ENCODE data around the gene CNFN.

The CNFN gene, protein sequence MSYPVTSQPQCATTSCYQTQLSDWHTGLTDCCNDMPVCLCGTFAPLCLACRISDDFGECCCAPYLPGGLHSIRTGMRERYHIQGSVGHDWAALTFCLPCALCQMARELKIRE

DNA sequence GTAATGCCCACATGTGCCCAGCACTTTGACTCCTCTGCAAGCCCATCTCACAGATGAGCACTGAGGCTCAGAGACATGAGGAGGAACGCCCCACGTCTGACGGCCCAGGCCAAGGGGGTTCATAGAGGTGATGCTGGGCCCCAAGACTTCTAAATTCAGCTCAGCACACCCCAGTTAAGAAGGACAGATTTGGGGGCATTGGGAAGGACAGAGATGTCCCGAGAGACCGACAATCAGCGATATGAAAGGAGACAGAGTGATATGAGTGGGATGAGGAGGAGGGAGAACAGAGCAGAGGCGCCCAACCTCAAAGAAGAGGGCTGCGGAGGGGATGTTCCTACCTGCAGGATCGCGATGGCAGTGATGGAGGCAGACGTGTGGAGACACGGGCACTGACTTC, at the start of gene CNFN:
CNFN (minus strand) TSS at position 399 of the 400 bp plus-strand sequence. CDS start 1,260 bp downstream, outside the sequence.
- DNase-seq (ENCODE audit: low spot score) = no peak

DNA sequence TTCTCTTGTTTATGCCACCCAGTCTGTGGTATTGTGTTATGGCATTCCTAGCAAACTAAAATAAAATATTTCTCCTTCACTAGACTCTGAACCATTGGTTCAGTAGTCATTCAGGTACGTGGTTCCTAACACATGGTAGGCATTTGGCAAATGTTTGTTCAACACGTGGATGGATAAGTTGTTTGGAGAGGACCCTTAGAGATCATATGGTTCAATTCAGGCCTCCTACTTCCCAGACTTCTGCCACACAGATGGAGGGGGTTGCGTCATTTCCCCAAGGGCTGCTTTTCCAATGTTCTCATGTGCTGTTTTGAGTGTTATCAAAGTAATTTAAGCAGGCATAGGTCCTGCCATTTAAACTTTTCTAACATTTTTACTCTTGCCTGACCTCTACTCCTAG, 45.9 kb upstream of the CNFN start:
- no peak for DNase-seq (ENCODE audit: low spot score)

DNA sequence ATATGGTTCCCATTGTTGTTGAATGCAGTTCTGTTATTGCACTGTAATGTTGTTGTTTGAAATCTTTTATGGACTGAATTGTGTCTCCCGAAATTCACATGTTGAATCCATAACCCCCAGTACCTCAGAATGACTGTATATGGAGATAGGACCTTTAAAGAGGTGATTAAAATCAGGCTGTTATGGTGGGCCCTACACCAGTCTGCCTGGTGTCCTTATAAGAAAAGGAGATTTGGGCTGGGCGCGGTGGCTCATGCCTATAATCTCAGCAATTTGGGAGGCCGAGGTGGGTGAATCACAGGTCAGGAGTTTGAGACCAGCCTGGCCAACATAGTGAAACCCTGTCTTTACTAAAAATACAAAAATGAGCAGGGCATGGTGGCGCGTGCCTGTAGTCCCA, 45.2 kb upstream of the CNFN start:
- DNase-seq (ENCODE audit: low spot score) = no peak

DNA sequence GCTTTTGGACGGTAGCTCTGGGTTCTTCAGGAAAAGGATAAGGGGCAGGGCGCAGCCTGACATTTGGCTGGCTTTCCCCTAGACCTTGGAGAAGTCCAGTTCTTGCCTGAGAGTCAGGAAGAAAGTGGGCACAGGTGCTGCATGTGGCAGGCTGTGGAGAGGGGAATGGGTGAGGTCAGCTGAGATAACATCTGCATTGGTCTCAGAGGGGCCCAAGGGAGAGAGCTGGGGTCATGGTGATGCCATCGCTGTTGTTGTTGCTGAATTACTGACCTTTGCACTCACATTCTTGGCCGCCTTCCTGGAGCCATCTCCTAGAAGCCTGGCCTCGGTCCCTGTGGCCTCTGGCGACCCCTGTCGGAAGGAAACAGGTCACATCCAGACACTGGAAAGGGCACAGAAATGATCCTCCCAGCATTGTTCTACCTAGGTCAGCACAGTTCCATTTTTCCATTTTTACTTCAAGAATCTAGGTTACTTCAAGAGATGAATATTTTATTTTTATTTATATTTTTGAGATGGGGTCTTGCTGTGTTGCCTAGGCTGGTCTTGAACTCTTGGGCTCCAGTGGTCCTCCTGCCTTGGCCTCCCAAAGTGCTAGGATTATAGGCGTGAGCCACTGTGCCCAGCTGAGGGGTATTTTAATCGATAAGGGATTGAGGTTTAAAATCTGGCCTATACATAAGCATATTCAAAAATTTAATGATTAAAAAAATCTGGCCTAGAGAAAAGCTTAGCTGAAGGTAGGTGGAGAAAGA, 43.6 kb upstream of the CNFN start:
- DNase-seq (ENCODE audit: low spot score) = peak; percentile 84

DNA sequence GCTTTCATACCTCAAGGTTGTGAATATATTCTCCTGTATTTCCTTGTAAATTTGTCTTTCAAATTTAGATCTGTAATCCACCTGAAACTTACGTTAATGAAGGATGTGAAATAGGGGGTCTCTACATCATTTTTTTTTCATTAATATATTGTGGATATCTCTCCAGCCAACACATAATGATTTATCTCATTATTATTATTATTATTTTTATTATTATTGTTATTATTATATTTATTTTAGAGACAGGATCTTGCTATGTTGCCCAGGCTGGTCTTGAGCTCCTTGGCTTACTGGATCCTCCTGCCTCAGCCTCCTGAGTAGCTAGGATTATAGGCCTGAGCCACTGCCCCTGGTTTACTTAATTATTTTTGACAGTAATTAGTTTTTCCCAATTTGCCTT, 41.4 kb upstream of the CNFN start:
- DNase-seq (ENCODE audit: low spot score) = no peak

DNA sequence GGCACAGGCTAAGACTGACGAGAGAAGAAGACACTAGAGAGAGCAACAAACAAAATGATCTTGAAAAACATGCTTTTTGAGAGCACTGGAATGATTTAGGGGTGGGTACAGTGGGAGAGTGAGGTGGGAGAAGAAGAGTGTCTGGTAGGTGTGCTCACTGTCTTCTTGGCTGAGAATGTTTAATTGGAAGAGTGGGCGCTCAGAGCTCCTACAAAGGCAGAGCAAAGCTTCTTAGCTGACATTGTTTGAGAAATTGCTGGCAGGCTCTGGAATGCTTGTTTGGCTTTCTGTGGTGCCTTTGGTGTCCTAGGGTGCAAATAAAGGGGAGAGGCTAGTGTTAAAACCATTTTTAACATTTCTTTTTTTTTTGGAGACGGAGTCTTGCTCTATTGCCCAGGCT, 38.6 kb upstream of the CNFN start:
- DNase-seq (ENCODE audit: low spot score) = peak; percentile 73

DNA sequence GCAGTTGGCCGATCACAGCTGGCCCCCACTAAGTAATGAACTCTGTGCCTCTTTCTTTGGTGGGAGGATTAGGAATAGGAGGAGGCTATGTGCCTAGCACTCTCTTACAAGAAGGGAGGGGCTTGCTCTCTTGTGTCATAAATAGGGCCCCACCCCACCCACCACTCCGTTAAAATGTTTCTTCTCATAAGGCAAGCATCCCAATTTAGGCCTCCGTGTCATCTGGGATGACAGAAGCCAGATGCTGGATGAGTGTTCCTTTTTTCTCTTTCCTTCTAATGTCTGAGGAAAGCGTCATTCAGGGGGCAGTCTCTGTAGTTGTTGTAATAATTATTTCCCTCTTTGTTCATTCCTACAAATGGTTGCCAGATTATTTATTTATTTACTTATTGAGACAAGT, 37.2 kb upstream of the CNFN start, which contains the start of gene LIPE:
LIPE (minus strand) TSS at position 76 of the 400 bp plus-strand sequence. CDS start 239 bp downstream, outside the sequence.
- DNase-seq (ENCODE audit: low spot score) = no peak

DNA sequence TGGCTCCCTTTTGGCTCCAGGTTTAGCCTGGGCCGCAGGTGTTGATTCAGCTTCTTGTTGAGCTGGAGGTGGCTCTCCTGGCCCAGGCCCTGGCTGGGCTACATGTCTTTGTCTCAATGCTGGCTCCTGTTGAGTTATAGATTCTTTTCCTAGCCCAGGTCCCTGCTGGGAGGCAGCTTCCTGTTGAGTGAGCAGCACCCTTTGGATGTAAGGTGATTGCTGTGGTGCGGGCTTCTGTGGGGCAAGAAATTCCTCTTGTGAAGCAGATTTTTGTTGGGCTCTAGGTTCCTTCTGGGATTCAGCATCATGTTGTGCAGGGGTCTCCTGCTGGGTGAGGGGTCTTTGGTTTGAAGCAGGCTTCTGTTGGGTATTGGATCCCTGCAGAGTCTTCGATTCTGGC, 36.5 kb upstream of the CNFN start:
- no peak for DNase-seq (ENCODE audit: low spot score)

DNA sequence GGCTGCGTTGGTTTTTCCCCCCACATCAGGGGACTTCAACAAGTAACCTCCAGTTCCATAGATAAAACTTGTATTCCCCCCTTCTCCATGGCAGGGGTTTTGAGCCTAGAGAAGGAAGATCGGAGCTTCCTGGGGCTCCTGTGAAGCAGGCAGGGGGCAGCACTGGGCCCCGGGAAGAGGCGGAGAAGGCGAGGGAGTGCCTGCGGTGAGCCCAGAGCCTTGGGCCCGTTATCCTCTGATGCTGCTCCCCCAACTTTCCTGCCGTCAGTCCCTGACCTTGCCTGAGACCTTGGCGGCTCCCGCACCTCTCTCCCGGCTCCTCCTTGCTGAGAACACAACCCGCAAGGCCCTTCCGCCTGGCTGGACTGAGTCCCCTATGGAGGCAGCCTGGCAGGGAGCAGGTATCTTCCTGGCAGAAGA, 34.6 kb upstream of the CNFN start:
- no peak for DNase-seq (ENCODE audit: low spot score)

DNA sequence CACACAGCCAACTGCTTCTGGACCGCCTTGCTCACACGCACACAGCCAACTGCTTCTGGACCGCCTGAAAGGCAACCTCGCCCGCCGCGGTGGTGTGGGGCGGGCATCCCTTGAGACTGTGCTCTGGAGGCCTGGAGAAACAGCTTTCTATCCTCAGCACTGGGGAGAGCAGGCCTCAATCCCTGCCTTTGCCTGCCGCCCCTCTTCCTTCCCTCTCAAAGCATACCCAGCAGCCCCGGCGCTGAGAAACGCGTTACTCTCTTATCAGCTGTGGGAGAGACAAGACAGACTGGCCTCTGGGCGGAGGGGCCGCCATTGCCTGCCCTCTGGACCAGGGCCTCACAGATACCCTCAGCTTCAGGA, 34.2 kb upstream of the CNFN start:
- DNase-seq (ENCODE audit: low spot score) = no peak

DNA sequence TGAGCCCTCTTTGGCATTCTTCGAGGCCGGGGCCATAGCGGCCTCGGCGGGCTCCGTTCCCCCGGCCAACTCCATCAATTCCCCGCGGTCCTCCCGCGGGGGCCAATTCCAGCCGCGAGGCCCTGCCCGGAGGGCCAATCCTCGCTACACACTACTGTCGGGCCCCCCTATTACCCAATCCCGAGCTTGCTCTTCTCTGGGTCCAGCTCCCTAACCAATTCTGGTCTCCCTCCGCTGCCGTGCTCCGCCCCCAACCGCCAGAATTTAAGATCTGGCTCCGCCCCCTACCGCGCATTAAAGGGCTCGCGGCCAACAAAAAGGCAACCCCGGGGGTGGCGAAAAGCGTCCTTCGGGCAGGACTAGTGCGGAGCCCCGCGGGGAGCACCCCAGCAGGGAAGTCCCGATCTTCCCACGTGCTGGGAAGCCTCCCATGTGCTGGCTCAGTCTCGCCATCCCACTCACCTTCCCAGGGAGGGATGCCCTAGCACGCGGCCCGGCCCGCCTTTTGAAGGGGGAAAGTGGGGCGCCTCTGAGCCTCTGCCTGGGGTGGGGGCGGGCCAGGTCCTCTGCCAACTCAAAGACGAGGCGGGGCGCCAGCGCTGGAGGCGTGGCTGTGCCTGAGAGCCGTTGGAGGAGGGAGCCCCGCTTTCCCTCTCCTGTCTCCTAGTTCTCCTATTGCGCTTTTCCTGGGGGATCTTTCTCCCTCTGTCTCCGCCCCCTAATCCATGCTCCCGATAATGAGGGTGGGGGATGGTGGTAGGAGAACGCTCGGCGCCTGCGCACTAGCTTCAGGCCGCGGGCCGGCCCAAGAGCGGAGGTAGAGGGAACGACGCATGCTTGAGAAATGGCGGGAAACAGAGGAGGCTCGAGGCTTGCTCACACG, 33.6 kb upstream of the CNFN start:
- peak; percentile 96 for DNase-seq (ENCODE audit: low spot score)

DNA sequence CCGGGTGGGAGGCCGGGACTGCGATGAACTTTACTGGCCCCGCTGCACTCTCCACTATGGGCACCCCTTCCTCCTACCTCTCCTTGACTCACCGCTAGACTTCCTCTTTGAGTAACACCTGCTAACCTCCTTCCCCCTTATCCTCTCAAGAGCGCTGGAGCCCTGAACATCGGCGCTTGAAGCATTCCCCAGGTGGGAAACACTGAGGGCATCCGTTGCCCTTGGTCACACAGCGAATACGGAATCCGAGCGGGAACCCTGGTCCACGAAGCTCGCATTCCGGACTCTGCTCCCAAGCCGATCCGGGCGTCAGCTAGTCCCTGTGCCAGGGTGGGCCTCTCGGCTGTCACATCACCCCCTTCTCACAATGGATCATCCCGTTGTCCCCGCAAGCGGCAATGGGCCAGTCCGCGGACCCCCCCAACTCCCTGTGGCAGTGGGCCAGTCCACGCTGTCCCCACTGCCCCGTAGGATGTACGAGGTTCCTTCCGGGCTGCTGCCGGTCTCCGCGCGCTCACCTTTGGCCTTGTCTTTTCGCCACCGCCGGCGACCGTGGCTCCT, 32.9 kb upstream of the CNFN start:
- peak; percentile 60 for DNase-seq (ENCODE audit: low spot score)

DNA sequence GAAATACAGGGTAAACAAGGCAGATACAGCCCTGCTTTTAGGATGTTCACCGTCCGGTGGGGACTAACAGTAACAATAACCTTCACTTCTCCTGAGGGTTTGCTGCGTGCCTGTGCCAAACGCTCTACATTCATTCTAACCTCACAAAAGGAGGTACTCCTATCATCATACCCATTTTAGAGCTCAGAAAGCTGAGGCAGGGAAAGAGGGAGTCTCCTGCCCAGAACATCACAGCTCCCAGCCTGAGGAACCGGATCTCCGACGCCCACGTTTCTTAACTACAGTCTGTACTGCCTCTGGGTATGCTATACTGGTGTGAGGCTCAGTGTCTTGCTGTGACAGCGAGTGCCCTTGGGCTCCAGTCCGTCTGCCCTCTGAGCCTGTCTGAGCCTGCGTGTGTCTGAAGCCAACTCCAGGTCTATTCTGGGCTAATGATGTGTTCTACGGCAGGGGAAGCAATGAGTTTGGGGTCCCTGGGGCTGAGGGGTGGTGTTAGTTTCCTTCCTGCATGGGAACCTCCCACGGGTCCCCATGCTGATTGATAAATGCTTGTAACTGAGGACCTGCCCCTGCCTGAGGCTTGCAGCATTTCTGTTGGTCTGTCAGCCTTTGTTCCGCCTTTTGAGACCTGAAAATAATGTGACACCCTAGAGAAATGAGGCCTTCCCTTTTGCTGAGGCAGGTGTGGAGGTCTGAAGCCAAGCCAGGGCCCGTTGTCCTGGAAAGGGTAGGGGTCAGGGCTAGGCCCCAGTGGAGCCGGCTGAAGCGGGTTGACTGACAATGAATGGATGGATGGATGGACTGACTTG, 32.2 kb upstream of the CNFN start:
- DNase-seq (ENCODE audit: low spot score) = no peak

DNA sequence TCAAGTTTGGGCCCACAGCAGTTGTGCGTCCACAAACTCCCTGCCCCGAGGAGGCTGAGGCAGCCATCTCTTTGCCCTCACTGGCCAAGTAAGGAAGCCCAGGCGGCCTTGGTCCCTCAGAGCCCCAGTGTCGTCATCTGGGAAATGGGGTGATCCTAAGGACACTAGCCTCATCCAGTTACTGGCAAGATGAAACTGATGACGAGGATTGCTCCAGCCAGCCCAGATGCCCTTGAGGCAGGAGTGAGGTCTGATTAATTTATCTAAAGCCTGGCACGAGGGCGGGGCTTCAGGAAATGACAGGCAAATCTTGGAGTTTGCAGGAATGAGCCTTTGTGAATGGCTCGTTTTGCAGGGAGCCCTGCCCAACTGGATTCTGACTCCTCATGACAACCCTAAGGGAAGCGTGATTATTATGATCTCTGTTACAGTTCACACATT, 31.5 kb upstream of the CNFN start:
- DNase-seq (ENCODE audit: low spot score) = no peak

DNA sequence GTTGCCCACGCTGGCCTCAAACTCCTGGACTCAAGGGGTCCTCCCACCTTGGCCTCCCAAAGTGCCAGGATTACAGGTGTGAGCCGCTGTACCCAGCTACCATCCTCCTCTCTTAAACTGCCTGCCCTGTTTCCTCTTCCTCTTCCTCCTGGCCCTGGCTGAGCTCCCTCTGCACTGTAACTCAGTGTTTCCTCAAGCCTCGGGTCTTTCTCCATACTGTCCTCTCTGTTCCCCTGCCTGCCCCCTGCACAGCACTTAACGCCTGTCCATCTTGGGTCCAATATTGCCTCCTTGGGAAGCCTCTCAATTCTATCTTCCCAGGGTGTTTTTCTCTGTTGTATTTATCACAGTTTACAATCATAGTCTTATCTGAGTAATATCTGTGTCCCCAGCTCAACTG, 31.0 kb upstream of the CNFN start:
- no peak for DNase-seq (ENCODE audit: low spot score)

DNA sequence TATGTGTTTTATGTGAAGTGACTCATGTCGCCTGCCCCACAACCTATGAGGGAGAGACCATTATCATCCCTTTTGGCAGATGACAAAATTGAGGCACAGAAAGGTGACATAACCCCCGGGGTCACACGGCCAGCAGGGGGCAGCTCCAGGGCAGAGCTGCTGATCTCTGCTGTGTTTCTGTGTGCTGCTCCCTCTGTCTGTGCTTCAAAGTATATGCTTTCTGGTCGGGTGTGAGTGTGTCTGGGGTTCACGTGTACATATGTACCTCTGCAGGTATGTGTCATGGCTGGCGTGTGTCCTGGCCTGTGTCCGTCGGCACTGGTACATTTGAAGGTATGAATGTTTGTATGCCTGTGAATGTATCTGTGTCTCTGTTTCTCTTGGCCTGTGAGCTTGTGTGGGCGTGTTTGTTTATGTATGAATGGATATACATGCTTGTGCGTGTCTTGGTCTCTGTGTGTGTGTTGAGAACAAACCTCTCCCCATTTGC, 30.0 kb upstream of the CNFN start:
- DNase-seq (ENCODE audit: low spot score) = no peak

DNA sequence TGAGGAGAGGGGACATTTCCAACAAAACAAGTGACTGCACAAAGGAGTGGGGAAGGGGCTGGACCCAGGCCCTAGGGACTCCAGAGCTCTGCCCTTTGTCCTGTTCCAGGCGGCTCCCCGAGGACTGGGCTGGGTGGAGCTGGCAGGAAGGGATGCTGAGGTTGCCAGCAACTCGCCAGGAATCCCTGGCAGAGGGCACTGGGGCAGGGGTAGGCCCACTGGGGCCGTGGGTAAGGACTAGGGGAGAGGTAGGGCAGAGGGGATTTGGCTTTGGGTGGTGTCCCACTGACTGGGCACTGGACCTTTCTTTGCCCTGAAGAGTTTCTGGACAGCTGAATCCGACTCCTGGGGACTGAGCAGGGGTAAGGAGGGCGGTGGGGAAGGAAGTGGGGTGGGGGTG, 29.2 kb upstream of the CNFN start:
- no peak for DNase-seq (ENCODE audit: low spot score)

DNA sequence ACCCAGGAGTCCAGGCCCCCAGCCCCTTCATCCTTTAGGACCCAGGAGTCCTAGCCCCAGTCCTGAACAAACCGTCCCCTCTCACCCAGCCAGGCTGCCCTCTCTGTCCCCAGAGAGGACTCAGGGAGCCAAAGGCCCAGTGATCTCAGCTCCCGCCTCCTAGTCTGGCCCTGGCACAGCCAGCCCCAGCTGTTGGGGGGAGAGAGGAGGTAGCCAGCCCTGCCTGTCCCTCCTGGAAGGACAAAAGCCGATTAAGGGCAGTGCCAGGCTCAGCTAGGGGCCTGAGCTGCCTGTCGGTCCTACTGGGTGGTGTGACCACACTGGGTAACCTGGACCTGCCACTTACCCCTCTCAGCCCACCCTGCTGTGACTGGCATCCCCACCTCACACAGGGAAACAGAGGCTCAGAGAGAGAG, 22.6 kb upstream of the CNFN start:
- DNase-seq (ENCODE audit: low spot score) = peak; percentile 86

DNA sequence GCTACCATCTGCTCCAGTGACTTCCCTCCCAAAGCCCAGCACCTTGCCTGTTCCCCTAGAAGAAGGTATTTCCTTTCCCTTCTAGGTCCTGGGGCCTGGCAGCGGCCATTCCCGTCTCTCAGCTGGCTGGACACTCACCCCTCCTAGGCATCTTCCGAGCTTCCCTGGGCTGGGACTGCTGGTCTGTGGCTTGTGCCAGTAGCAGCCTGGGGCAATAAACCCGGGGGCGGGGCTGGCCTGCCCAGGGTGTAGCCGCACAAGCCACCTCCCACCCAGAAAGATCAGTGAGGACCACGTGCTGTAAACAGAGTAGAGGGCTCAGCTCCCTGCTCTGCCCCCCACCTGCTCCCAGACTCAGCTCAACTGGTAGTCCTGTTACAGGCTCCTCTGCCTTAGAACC, 22.1 kb upstream of the CNFN start:
- DNase-seq (ENCODE audit: low spot score) = peak; percentile 85

DNA sequence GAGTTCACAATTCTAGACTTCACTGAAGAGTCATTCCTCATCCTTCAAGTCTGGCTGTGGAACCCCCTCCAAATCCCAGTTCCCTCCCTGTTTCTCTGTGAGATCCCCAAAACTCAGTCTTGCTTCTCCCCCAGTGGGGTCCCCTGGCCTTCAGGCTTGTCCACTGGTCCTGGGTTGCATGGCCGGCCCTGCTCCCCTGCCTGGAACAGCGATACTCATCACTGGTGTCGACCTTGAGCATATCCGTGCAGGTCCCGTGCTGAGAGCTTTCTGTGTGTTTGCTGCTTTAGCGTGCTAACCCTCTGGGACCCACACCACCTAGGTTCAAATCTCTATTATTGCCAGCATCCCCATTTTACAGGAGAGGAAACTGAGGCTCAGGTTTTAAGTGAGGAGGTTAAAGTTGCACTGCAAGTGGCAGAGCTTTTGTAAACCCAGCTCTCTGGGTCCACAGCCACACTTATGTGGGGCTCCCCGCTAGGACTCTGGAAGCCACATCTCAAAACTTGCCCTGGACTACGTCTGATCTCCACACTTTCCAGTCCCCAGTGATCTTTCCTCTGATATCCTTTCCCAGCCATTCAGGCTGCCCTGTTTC, 21.6 kb upstream of the CNFN start:
- no peak for DNase-seq (ENCODE audit: low spot score)

DNA sequence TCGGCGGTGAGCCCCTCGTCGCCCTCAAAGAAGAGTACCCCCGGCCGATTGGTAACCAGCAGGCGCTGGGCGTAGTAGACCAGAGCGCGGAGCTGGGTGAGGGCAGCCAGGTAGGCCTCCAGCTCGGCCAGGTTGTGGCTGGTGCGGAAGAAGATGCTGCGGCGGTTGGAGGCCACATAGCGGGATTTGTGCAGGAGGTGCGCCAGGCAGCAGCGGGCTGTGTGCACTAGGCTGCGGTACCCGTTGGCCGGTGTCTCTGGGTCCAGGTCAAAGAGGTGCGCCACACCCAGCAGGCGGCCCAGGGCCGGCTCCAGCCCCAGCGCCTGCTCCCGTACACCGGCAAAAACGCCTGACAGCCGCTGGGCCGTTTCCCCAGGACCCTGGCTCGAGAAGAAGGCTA, 20.3 kb upstream of the CNFN start:
- DNase-seq (ENCODE audit: low spot score) = no peak

Data from putamen (tissue), 1 donor.